HG03342 (cell line): Measurements from ENCODE around the gene NPIPB6.

Source experiments
- ATAC-seq: cut with Tn5 transposase; IDR thresholded peaks from one replicate; pipeline ENCODE4 v1.9.1; 2021; ENCODE audit warnings: mild to moderate bottlenecking, moderate library complexity; ENCODE audit not compliant: unreplicated experiment

The NPIPB6 gene

GRCh38 chr16:28324235-28324886 is 38.9 kb downstream of the NPIPB6 start:
- no peak for ATAC-seq

DNA sequence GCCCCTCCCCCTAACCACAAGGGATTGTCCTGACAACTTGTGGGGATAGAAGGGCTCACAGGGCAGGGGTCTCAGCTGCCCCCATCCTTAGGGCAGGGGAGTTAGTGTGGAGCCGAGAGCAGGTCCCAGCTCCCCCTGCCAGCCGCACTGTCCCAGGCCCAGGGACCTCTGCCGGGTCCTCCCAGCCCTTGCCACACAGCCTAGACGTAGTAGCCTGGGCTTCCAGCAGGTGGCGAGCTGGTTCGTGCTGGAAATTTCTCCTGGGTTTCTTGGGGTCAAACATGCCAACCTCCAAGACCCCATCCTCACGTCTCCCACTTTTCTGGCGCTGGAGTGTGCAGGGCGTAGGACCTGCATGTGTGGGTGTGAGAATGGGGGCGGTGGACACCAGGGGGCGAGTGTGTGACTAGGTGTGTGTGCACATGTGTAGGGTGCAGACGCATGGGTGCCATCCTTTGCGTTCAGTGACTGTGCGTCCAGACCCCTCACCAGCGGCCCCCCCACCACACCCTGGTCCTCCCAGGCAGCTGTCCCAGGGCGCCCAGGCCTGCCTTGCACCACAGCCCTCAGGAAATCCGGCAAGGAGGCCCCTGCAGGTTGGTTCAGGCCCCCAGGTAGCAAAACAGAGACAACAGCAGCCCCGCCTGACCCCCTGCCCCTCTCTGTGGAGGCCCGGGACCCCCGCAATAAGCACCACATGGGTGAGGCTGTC is 41.5 kb downstream of the NPIPB6 start:
- ATAC-seq, result no peak

GRCh38 chr16:28320741-28321140 is 42.6 kb downstream of the NPIPB6 start:
- ATAC-seq, result no peak

DNA sequence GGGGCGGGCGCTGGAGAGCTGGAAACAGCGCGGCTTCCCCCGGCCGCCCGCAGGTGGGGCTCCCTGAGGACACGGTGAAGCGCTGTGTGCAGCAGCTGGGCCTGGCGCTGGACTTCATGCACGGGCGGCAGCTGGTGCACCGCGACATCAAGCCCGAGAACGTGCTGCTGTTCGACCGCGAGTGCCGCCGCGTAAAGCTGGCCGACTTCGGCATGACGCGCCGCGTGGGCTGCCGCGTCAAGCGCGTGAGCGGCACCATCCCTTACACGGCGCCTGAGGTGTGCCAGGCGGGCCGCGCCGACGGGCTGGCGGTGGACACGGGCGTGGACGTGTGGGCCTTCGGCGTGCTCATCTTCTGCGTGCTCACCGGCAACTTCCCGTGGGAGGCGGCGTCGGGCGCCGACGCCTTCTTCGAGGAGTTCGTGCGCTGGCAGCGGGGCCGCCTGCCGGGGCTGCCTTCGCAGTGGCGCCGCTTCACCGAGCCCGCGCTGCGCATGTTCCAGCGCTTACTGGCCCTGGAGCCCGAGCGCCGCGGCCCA is 43.2 kb downstream of the NPIPB6 start:
- ATAC-seq, result no peak

GRCh38 chr16:28319476-28320022 is 43.8 kb downstream of the NPIPB6 start:
- ATAC-seq, result no peak

DNA sequence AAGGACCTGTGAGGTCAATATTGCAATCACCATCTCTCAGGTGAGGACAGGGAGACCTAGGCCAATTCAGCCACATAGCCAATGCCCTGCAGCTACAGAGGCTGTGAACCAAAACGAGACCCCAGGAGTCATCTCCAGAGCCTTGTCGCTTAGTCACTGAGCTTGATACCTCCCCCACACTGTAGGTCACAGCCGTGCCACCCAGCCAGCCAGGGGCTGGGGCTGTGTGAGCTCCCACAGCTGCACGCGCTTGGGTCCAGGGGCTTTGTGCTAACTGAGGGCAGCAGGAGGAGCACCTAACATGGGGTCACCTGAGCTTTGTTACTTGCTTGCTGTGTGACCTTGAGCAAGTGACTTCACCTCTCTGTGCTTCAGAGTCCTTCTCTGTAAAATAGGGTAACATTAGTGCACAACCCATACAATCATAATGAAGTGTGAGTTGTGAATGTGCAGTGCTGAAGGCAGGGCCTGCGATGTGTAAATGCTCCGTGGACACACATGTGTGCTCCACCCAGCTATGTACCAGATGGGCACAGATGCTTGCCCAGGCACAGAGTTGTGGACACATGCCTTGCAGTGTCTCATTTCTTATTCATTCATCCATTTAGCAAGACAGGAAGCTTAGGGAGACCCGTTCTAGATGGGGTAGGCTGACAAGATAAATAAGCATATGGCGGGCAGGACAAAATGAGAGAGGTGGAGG is 45.1 kb downstream of the NPIPB6 start:
- ATAC-seq, result no peak

- no peak for ATAC-seq
Measured at GRCh38 chr16:28317040-28317880, 46.0 kb downstream of the NPIPB6 start.

GRCh38 chr16:28316054-28316453 is 47.3 kb downstream of the NPIPB6 start:
- no peak for ATAC-seq

- no peak for ATAC-seq
Measured at GRCh38 chr16:28313587-28313986, 49.7 kb downstream of the NPIPB6 start.

- ATAC-seq, result no peak
Measured at GRCh38 chr16:28312327-28312726, 51.0 kb downstream of the NPIPB6 start.

GRCh38 chr16:28311913-28312312 is 51.4 kb downstream of the NPIPB6 start:
- ATAC-seq, result no peak

- ATAC-seq, result no peak
Measured at GRCh38 chr16:28311413-28311812, 51.9 kb downstream of the NPIPB6 start.

GRCh38 chr16:28310796-28311195 is 52.5 kb downstream of the NPIPB6 start:
- ATAC-seq, result no peak

DNA sequence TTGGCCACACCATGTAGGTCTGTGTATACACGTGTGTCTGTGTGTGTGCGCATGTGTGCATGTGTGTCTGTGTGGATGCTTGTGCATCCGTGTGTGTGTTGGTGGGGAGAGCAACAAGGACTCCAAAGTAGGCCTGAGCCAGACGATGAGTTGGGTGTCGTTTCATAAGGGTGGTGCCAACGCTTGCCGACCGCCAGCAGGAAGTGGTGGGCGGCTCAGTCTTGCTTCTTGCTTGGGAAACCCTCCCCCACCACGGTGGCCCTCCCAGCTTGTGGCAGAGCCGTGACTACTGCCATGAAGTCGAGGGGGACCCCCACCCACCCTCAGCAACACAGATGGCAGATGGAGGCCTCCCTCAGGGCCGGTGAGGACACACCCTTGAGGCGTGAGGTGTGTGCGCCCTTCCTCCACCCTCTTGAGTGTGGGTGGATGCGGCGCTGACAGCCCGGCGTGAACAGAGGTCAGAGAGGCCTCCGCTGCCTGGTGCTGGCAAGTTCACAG is 53.4 kb downstream of the NPIPB6 start:
- no peak for ATAC-seq

- no peak for ATAC-seq
Measured at GRCh38 chr16:28308794-28309584, 54.3 kb downstream of the NPIPB6 start.

DNA sequence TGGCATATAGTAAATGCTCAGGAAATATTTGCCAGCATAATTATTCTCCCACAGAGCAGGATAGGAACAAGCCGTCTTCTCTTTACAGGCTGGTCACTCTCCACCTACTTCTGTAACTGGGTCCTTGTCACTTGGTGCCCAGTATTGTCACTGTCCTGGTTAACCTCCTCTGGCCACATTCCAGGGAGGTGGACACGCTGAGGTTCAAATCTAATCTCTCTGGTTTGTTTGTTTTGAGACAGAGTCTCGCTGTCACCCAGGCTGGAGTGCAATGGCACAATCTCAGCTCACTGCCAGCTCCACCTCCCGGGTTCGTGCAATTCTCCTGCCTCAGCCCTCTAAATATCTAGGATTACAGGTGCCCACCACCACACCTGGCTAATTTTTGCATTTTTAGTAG is 55.4 kb downstream of the NPIPB6 start:
- no peak for ATAC-seq

- no peak for ATAC-seq
Measured at GRCh38 chr16:28304214-28304613, 59.1 kb downstream of the NPIPB6 start.

DNA sequence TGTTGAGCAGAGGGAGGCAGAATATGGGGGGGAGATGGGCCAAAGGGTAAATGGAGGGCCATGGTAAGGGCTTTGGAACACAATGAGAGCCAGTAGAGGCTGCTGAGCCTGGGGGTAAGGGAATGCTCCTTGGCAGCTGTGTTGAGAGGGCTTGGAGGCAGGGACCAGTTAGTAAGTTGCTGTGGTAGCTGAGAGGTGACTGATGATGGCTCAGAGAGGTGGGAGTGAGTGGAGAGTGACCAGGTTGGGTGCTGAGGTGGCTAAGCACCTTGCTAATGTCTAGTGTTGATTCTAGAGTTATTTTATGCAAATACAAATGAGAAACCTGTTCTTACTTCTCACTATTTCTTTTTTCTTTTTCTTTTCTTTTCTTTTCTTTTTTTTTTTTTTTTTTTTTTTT is 60.2 kb downstream of the NPIPB6 start:
- ATAC-seq, result no peak

DNA sequence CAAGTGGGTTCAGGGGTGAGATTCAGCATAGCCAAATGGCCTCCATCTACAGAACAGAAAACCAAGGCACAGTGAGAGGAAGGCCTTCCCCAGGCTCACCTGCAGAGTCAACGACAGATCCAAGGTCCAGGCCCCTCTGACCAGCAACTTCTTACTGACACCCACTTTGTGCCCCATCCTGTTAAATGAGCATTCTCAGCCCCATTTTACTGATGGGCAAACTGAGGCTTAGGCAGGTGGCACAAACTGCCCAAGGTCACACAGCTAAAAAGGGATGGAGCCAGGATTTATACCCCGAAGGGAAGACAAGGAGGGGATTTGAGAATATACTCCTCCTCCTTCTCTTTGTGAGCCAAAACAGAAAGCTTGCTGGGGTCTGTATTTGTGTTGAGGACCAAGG is 61.7 kb downstream of the NPIPB6 start:
- ATAC-seq, result no peak

DNA sequence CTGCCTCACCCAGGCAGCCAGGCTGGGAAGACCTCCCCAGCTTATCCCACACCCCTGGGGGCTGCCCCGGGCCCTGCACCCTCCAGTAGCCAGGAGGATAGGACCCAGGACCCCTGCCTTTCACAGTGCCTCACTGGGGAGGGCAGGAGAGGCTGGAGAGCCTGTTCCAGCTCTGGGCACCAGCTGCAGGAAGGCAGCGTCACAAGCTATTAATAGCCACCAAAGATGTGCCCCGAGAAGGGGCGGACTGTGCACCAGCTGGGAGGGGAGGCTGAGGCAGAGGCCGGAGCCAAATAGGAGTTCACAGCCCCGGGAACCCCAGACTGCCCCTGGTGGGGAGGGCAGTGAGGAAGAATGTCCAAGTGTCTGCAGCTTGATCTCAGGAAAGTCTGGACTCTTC is 62.2 kb downstream of the NPIPB6 start:
- ATAC-seq, result no peak
